ENCODE results near the gene SCP2.

Gene SCP2

GRCh38 chr1:53075761-53076163 is 148.7 kb downstream of the SCP2 start:
- TF ChIP-seq CTCF (IDR thresholded peaks at IDR 0.05; ENCODE audit: extremely low read depth, missing control alignments), result no peak
- DNase-seq (ENCODE audit: low spot score), result no peak

GRCh38 chr1:53076165-53076564 is 149.1 kb downstream of the SCP2 start:
- no peak for DNase-seq (ENCODE audit: low spot score)
- no peak for TF ChIP-seq CTCF (IDR thresholded peaks at IDR 0.05; ENCODE audit: extremely low read depth, missing control alignments)

DNA sequence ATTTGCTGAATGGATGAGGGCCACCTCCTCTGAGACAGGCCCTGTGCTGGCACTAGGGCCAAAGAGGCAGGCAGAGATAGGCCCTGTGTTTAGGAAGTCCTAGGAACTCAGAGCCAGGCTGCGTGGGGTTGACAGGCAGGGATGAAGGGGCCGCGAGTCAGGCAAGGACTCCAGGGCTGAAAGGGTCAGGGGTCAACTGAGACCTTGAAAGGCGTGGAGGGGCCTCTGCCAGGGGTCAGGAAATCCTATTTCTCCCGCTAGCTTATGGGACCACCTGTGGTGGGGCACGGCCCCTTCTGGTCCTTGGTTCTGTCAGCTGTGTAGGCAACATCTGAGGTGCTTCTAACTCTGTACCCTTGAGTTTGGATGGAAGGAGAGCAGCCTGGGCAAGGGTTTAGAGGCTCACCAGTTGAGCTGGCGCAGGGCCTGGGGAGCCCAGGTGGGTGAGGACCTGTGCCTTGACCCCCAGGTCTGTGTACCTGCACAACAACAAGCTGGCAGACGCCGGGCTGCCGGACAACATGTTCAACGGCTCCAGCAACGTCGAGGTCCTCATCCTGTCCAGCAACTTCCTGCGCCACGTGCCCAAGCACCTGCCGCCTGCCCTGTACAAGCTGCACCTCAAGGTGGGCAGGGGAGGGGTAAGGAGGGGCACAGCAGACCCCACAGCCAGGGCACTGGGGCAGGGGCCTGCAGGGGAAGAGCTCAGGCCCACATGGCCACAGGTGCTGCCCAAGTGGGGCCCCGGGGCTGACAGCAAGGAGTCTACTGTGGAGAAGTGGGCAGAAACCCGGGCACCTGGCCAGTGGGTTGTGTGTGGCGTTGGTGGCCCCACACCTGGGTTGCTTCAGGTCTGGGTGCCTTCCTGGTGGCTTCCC is 149.9 kb downstream of the SCP2 start:
- no peak for DNase-seq (ENCODE audit: low spot score)
- no peak for TF ChIP-seq CTCF (IDR thresholded peaks at IDR 0.05; ENCODE audit: extremely low read depth, missing control alignments)

DNA sequence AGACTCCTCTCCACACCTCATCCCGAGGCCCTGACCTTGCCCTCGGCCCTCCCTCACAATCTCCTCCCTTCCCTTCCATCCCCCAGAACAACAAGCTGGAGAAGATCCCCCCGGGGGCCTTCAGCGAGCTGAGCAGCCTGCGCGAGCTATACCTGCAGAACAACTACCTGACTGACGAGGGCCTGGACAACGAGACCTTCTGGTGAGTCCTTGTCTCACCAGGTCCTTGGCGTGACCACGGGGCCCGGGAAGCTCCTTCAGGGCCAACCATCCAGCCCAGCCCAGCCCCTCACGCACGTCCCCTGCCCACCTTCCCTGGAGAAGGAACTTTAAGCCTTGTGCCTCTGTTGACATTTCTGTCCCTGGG is 150.5 kb downstream of the SCP2 start:
- no peak for TF ChIP-seq CTCF (IDR thresholded peaks at IDR 0.05; ENCODE audit: extremely low read depth, missing control alignments)
- DNase-seq (ENCODE audit: low spot score), result no peak

GRCh38 chr1:53078333-53079101 is 151.4 kb downstream of the SCP2 start:
- DNase-seq (ENCODE audit: low spot score), result no peak
- no peak for TF ChIP-seq CTCF (IDR thresholded peaks at IDR 0.05; ENCODE audit: extremely low read depth, missing control alignments)

GRCh38 chr1:53079251-53079650 is 152.2 kb downstream of the SCP2 start:
- no peak for TF ChIP-seq CTCF (IDR thresholded peaks at IDR 0.05; ENCODE audit: extremely low read depth, missing control alignments)
- DNase-seq (ENCODE audit: low spot score), result no peak

- no peak for TF ChIP-seq CTCF (IDR thresholded peaks at IDR 0.05; ENCODE audit: extremely low read depth, missing control alignments)
- no peak for DNase-seq (ENCODE audit: low spot score)
Observed at GRCh38 chr1:53080041-53080440, 153.0 kb downstream of the SCP2 start.
